GM12878 (cell line): ENCODE data around the gene KCNA1. TPM values are rescaled to one million over a fixed set of nuclear protein-coding genes. Genes with fewer than 3 reads are reported as not detected.
A peak's percentile ranks its signal among the peaks of the same experiment; 100 is the strongest.

ENCODE experiments used
- ASH2L ChIP-seq: fragments of 300-600, 200-600 bp; sonication (generic); IDR thresholded peaks from 2 replicates; pipeline ENCODE4 v1.6.1; 2017; ENCODE audit warnings: low read depth, mild to moderate bottlenecking, borderline replicate concordance
- BHLHE40 ChIP-seq, 2 experiments: fragments of 450-650 bp in 1 of 2; IDR thresholded peaks; 2 replicates each; pipeline ENCODE4 v1.6.1; 2011 to 2017; ENCODE audit warnings: low read depth in 2 of 2, borderline replicate concordance in 1 of 2, improper control_type of control experiment in 1 of 2, low read length in 1 of 2, mild to moderate bottlenecking in 1 of 2
- BMI1 ChIP-seq: fragments of 450-650 bp; IDR thresholded peaks from 2 replicates; pipeline ENCODE4 v1.6.1; 2016; ENCODE audit warnings: mild to moderate bottlenecking, moderate library complexity, borderline replicate concordance
- BRCA1 ChIP-seq: IDR thresholded peaks from 2 replicates; pipeline ENCODE4 v1.6.1; 2011; ENCODE audit warnings: low read depth, low read length, improper control_type of control experiment
- FOXK2 ChIP-seq: fragments of 450-650 bp; IDR thresholded peaks from 2 replicates; pipeline ENCODE4 v1.6.1; 2017; ENCODE audit warnings: mild to moderate bottlenecking, moderate library complexity
- HDAC2 ChIP-seq: fragments of 200-600 bp; sonication (generic); IDR thresholded peaks from 2 replicates; pipeline ENCODE4 v1.6.1; 2017
- HDGF ChIP-seq: fragments of 450-650 bp; IDR thresholded peaks from 2 replicates; pipeline ENCODE4 v1.6.1; 2016; ENCODE audit warnings: antibody characterized with exemption
- HSF1 ChIP-seq: fragments of 150-350 bp; IDR thresholded peaks from 2 replicates; pipeline ENCODE4 v1.6.1; 2014; ENCODE audit warnings: mild to moderate bottlenecking, low read depth, low read length
- IRF4 ChIP-seq: IDR thresholded peaks from 2 replicates; pipeline ENCODE4 v1.6.1; 2011; ENCODE audit warnings: low read depth, low read length
- KAT2A ChIP-seq: conservative IDR thresholded peaks from 2 replicates; pipeline ENCODE4 v1.6.1; 2011; ENCODE audit warnings: low read depth, low read length; ENCODE audit not compliant: control insufficient read depth
- NFYB ChIP-seq: IDR thresholded peaks from 2 replicates; pipeline ENCODE4 v1.6.1; 2011; ENCODE audit warnings: low read depth, mild to moderate bottlenecking, low read length, improper control_type of control experiment, moderate library complexity; ENCODE audit not compliant: insufficient read depth
- PAX8 ChIP-seq: fragments of 450-650 bp; IDR thresholded peaks from 2 replicates; pipeline ENCODE4 v1.6.1; 2017; ENCODE audit warnings: mild to moderate bottlenecking, moderate library complexity
- POLR2AphosphoS2 ChIP-seq: IDR thresholded peaks from 2 replicates; pipeline ENCODE4 v1.6.1; 2011; ENCODE audit warnings: low read depth, mild to moderate bottlenecking, low read length, improper control_type of control experiment, moderate library complexity
- POU2F2 ChIP-seq: IDR thresholded peaks from 3 replicates; pipeline ENCODE4 v1.6.1; 2011; ENCODE audit warnings: low read depth, mild to moderate bottlenecking, low read length, borderline replicate concordance
- RAD21 ChIP-seq: IDR thresholded peaks from 2 replicates; pipeline ENCODE4 v1.6.1; 2011; ENCODE audit warnings: mild to moderate bottlenecking, low read depth, low read length, moderate library complexity; ENCODE audit not compliant: insufficient read depth
- STAT1 ChIP-seq: fragments of 450-650 bp; conservative IDR thresholded peaks from 2 replicates; pipeline ENCODE4 v1.6.1; 2014; ENCODE audit warnings: antibody characterized with exemption, mild to moderate bottlenecking
- TCF3 ChIP-seq: IDR thresholded peaks from 2 replicates; pipeline ENCODE4 v1.6.1; 2012; ENCODE audit warnings: low read depth, mild to moderate bottlenecking, low read length, borderline replicate concordance; ENCODE audit not compliant: insufficient read depth
- polyA plus RNA-seq, 11 experiments: library from polyadenylated mRNA; depleted of rRNA in 4 of 11; unstranded in 6 of 11; stranded (reverse) in 5 of 11; fragments of >200 nt; fragmentation: Nextera tagmentation in 4 of 11; fragmentation: Illumina TruSeq in 1 of 11; extraction: Ambion mirVana in 4 of 11; extraction: Trizol in 1 of 11; gene quantifications; 1 replicate in 1 of 11; 2 replicates in 10 of 11; pipeline versions ENCODE4 v1.2.1 to v1.2.3, GENCODE V29; 2011 to 2016; ENCODE audit warnings: inconsistent platforms in 2 of 11, missing spikeins in 2 of 11, low read depth in 1 of 11
- total RNA-seq, 4 experiments: library from RNA; depleted of rRNA in 3 of 4; stranded (reverse); fragments of >200 nt in 3 of 4; fragmentation: Illumina TruSeq in 1 of 4; extraction: Trizol in 1 of 4; gene quantifications; 2 replicates each; pipeline versions ENCODE4 v1.2.1 to v1.2.3, GENCODE V29; 2013 to 2021
- TF ChIP-seq, protein P1 (sequence below): fragments of 450-650 bp; formaldehyde crosslinking; IDR thresholded peaks from 2 replicates; pipeline ENCODE4 v1.5.0; 2022; ENCODE audit warnings: mild to moderate bottlenecking, missing genetic modification characterization
- TF ChIP-seq, protein P2 (sequence below): IDR thresholded peaks from 2 replicates; pipeline ENCODE4 v1.6.1; 2011; ENCODE audit warnings: low read depth, mild to moderate bottlenecking, low read length, moderate library complexity, borderline replicate concordance; ENCODE audit errors: extremely low read depth
- TF ChIP-seq, protein P3 (sequence below): fragments of 450-650 bp; IDR thresholded peaks from 2 replicates; pipeline ENCODE4 v1.6.1; 2017; ENCODE audit warnings: mild to moderate bottlenecking

The KCNA1 gene
- total and polyA plus RNA-seq, 10 of the 15 experiments (the other 5 are each of a cell fraction or from before 2014, with no cell fraction given): 0.05 to 0.77 (median 0.33) TPM

- TF ChIP-seq NFYB (0 out of 2 replicates have a peak, but pooled peaks have one; percentile 12), HSF1 (no peak), PAX8 (no peak), BHLHE40 (IDR thresholded peaks at IDR 0.05; ENCODE audit: borderline replicate concordance in 1 of 2, low read depth in 2 of 2, low read length in 1 of 2) (0 out of 4 replicates have a peak, but pooled peaks of 1 of the 2 experiments have one; percentile 28), IRF4 (peak; percentile 35; the same call in 1 of the 2 replicates), BMI1 (no peak), HDGF (no peak), STAT1 (no peak), FOXK2 (no peak), POU2F2 (no peak), RAD21 (0 out of 2 replicates have a peak, but pooled peaks have one; percentile 5), KAT2A (no peak), TCF3 (no peak), ASH2L (no peak), POLR2AphosphoS2 (no peak), BRCA1 (no peak), HDAC2 (no peak)
- TF ChIP-seq, protein P1, sequence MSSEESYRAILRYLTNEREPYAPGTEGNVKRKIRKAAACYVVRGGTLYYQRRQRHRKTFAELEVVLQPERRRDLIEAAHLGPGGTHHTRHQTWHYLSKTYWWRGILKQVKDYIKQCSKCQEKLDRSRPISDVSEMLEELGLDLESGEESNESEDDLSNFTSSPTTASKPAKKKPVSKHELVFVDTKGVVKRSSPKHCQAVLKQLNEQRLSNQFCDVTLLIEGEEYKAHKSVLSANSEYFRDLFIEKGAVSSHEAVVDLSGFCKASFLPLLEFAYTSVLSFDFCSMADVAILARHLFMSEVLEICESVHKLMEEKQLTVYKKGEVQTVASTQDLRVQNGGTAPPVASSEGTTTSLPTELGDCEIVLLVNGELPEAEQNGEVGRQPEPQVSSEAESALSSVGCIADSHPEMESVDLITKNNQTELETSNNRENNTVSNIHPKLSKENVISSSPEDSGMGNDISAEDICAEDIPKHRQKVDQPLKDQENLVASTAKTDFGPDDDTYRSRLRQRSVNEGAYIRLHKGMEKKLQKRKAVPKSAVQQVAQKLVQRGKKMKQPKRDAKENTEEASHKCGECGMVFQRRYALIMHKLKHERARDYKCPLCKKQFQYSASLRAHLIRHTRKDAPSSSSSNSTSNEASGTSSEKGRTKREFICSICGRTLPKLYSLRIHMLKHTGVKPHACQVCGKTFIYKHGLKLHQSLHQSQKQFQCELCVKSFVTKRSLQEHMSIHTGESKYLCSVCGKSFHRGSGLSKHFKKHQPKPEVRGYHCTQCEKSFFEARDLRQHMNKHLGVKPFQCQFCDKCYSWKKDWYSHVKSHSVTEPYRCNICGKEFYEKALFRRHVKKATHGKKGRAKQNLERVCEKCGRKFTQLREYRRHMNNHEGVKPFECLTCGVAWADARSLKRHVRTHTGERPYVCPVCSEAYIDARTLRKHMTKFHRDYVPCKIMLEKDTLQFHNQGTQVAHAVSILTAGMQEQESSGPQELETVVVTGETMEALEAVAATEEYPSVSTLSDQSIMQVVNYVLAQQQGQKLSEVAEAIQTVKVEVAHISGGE (CRISPR knock-in tag): no peak
- TF ChIP-seq, protein P2, sequence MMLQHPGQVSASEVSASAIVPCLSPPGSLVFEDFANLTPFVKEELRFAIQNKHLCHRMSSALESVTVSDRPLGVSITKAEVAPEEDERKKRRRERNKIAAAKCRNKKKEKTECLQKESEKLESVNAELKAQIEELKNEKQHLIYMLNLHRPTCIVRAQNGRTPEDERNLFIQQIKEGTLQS: no peak
- TF ChIP-seq, protein P3, sequence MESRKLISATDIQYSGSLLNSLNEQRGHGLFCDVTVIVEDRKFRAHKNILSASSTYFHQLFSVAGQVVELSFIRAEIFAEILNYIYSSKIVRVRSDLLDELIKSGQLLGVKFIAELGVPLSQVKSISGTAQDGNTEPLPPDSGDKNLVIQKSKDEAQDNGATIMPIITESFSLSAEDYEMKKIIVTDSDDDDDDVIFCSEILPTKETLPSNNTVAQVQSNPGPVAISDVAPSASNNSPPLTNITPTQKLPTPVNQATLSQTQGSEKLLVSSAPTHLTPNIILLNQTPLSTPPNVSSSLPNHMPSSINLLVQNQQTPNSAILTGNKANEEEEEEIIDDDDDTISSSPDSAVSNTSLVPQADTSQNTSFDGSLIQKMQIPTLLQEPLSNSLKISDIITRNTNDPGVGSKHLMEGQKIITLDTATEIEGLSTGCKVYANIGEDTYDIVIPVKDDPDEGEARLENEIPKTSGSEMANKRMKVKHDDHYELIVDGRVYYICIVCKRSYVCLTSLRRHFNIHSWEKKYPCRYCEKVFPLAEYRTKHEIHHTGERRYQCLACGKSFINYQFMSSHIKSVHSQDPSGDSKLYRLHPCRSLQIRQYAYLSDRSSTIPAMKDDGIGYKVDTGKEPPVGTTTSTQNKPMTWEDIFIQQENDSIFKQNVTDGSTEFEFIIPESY: 0 out of 2 replicates have a peak, but pooled peaks have one; percentile 24
These were observed 33.6 kb downstream of the KCNA1 start (continued) for GRCh38 chr12:4943067-4943937.
